SK-N-SH (cell line): ENCODE measurements around the gene SLC2A13.

Experiments used
- EP300 ChIP-seq, 2 experiments: IDR thresholded peaks; 2 replicates each; pipeline versions ENCODE4 v1.4.0 to v1.6.1; 2012; ENCODE audit warnings: borderline replicate concordance in 1 of 2, low read depth in 1 of 2, low read length in 1 of 2
- POLR2AphosphoS5 ChIP-seq: IDR thresholded peaks from 2 replicates; pipeline ENCODE4 v1.6.1; 2012; ENCODE audit warnings: low read depth, low read length
- SIN3A ChIP-seq: IDR thresholded peaks from 2 replicates; pipeline ENCODE4 v1.6.1; 2012; ENCODE audit warnings: low read depth, mild to moderate bottlenecking, low read length, moderate library complexity, borderline replicate concordance
- SMC3 ChIP-seq: IDR thresholded peaks from 2 replicates; pipeline ENCODE4 v1.6.1; 2012; ENCODE audit warnings: low read depth, low read length, improper control_type of control experiment
- TF ChIP-seq, protein P1 (sequence below): fragments of 200-600 bp; sonication (generic); IDR thresholded peaks from 2 replicates; pipeline ENCODE4 v1.6.1; 2017; ENCODE audit warnings: antibody characterized with exemption, mild to moderate bottlenecking, moderate library complexity
- TF ChIP-seq, protein P2 (sequence below): IDR thresholded peaks from 2 replicates; pipeline ENCODE4; 2012

DNA sequence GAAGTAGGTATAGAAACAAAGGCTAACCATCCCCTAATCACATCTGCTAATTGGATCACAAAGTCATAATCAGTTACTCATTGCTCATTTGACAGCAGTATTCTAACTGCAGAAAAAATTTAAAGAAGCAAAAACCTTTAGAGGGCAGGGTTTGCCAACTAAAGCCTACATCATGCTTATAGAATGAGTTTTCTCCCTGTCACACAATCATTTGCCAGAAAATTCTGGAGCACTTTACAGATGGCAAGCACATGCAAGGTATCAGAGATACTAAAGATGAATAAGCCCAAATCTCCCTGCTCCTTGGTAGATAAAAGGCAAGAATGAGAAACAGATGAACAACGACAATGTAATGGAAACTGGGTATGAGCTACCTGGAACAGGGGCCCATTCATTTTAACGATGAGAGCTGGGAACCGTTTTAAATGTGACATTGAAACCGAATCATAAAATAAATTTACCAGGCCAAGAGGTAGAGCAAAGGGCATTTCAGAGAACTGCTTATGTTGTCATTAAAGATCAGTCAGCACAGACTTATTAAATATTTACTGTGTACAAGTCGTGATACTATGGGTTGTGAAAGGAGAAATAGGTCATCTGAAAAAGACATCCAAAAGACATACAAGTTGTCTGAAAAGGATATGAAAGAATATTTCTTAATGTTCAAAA, 274.9 kb downstream of the SLC2A13 start:
- TF ChIP-seq, protein P1, sequence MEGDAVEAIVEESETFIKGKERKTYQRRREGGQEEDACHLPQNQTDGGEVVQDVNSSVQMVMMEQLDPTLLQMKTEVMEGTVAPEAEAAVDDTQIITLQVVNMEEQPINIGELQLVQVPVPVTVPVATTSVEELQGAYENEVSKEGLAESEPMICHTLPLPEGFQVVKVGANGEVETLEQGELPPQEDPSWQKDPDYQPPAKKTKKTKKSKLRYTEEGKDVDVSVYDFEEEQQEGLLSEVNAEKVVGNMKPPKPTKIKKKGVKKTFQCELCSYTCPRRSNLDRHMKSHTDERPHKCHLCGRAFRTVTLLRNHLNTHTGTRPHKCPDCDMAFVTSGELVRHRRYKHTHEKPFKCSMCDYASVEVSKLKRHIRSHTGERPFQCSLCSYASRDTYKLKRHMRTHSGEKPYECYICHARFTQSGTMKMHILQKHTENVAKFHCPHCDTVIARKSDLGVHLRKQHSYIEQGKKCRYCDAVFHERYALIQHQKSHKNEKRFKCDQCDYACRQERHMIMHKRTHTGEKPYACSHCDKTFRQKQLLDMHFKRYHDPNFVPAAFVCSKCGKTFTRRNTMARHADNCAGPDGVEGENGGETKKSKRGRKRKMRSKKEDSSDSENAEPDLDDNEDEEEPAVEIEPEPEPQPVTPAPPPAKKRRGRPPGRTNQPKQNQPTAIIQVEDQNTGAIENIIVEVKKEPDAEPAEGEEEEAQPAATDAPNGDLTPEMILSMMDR = no peak
- TF ChIP-seq SMC3 (no peak), POLR2AphosphoS5 (no peak), EP300 (IDR thresholded peaks at IDR 0.05; ENCODE audit: borderline replicate concordance in 1 of 2, low read depth in 1 of 2, low read length in 1 of 2) (no peak), SIN3A (no peak)
- TF ChIP-seq, protein P2, sequence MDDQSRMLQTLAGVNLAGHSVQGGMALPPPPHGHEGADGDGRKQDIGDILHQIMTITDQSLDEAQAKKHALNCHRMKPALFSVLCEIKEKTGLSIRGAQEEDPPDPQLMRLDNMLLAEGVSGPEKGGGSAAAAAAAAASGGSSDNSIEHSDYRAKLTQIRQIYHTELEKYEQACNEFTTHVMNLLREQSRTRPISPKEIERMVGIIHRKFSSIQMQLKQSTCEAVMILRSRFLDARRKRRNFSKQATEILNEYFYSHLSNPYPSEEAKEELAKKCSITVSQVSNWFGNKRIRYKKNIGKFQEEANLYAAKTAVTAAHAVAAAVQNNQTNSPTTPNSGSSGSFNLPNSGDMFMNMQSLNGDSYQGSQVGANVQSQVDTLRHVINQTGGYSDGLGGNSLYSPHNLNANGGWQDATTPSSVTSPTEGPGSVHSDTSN = no peak
